ENCODE data around the gene DDX46. TPM values are rescaled to one million over a fixed set of nuclear protein-coding genes. Genes with fewer than 3 reads are reported as not detected.
"Not testable (repeated sequence)": the region's sequence is repeated elsewhere in the genome, so short reads cannot be mapped to it uniquely, and the experiment has no call there.

DDX46 gene
- total and polyA plus RNA-seq, 7 experiments from 2014 or later = 18.0 to 72.5 (median 55.7) TPM

DNA sequence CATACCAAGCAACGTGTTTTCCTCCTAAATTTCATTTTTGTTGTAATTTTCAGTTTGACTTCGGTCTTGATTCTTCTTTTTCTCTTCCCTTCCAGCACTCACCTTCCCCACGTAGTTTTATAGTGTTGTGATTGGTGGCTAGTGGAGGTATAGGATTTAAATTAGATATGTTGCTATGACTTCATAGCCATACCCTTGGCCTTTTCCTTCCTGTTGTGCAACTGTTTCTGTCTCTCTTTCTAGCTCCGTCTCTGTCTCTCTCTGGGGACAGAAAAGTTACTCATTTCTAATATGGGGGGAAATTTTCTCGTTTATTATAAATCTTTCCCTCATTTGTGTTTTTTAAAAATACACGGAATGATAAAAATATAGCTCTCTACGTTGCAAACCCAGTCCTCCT lies 66.6 kb downstream of the DDX46 start:
- Mint-ChIP-seq H3K27me3 (no peaks in the 10 kb centered on the region), H3K4me1 (peaks cover 0 to 2% (median 0%) of the 10 kb centered on the region in 7 donors), H3K36me3 (peaks cover 0 to 25% (median 6%) of the 10 kb centered on the region in 5 donors), H3K9me3 (no peaks in the 10 kb centered on the region), H3K27ac (peak overlapping the region in 3 of 9 donors; percentile 1 to 26 (median 8)), H3K4me3 (no peak overlapping the region)
- H3K4me1 ChIP-seq (ENCODE audit: control insufficient read depth in 2 of 2, insufficient read depth in 2 of 2, low read length in 2 of 2) = no peaks in the 10 kb centered on the region
- H3K27me3 ChIP-seq (ENCODE audit: control insufficient read depth in 2 of 2, insufficient read depth in 2 of 2, low read length in 2 of 2) = no peaks in the 10 kb centered on the region
- DNase-seq = no peak
- ChIA-PET CTCF (interaction anchor here (0.7 kb wide), 1 partner anchor 145 kb away, joined by 3 read pairs; no protein-coding TSS in a partner anchor), POLR2A (no interaction called here)
- peaks cover 7 to 48% (median 15%) of the 10 kb centered on the region in 3 experiments for H3K36me3 ChIP-seq (ENCODE audit: control insufficient read depth in 2 of 3, insufficient read depth in 3 of 3, low read length in 3 of 3)
- no peaks in the 10 kb centered on the region for H3K9me3 ChIP-seq (ENCODE audit: control insufficient read depth in 2 of 3, low read length in 3 of 3)
- no peak overlapping the region for H3K4me3 ChIP-seq (ENCODE audit: low read length)
- no peak overlapping the region for H3K27ac ChIP-seq (ENCODE audit: low read depth, low read length)
- no peak for ATAC-seq
- intact Hi-C loops (cut with micrococcal nuclease) = no loop called here

DNA sequence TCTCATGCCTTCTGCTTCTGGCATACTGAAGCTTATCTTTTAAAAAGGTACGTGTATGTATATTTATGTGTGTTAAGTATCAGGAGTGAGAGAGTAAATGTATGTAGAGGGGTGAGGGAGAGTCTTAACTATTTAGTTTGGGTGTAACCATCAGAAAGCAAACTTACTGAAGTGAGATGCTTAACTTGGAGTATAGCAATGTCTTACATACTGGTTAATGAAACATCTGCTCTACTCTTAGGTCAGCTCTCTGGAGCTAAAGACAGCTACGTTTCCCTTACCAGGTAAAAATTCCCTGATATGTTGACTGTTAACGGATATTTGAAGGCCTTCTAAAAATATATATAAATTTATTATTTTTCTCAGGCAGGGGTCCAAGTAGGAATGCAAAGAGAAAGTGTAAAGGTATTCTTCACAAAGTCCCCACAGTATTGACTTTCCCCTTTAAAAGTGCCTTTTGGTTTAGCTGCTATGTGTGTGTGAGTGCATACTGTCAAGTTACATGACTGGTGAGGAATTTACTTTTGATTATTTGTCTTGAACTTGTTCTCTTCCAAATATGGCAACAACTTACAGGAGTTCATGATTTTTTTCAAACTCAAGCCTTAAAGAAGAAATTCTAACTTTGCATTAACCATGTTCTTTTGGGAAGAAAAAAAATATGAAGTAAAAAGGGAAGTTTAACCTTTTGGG lies 74.9 kb downstream of the DDX46 start:
- Mint-ChIP-seq H3K4me1 (no peaks in the 10 kb centered on the region), H3K36me3 (peaks cover 0 to 18% (median 2%) of the 10 kb centered on the region in 5 donors), H3K27me3 (no peaks in the 10 kb centered on the region), H3K27ac (peak overlapping the region in 2 of 9 donors; percentile 28 to 40), H3K4me3 (no peak overlapping the region), H3K9me3 (no peaks in the 10 kb centered on the region)
- DNase-seq (no peak), ATAC-seq (no peak)
- ChIA-PET CTCF (no interaction called here), POLR2A (interaction anchor here (1.8 kb wide), 1 partner anchor 12 kb away, joined by 5 read pairs; the partner anchor contains the start of gene C5orf24)
- Histone ChIP-seq H3K9me3 (ENCODE audit: control insufficient read depth in 2 of 3, low read length in 3 of 3) (no peaks in the 10 kb centered on the region), H3K27me3 (ENCODE audit: control insufficient read depth in 2 of 2, insufficient read depth in 2 of 2, low read length in 2 of 2) (no peaks in the 10 kb centered on the region), H3K36me3 (ENCODE audit: control insufficient read depth in 2 of 3, insufficient read depth in 3 of 3, low read length in 3 of 3) (peaks cover 0 to 4% (median 0%) of the 10 kb centered on the region in 3 experiments), H3K4me3 (ENCODE audit: low read length) (no peak overlapping the region), H3K27ac (ENCODE audit: low read depth, low read length) (no peak overlapping the region), H3K4me1 (ENCODE audit: control insufficient read depth in 2 of 2, insufficient read depth in 2 of 2, low read length in 2 of 2) (no peaks in the 10 kb centered on the region)
- intact Hi-C loops (cut with micrococcal nuclease) = no loop called here

DNA sequence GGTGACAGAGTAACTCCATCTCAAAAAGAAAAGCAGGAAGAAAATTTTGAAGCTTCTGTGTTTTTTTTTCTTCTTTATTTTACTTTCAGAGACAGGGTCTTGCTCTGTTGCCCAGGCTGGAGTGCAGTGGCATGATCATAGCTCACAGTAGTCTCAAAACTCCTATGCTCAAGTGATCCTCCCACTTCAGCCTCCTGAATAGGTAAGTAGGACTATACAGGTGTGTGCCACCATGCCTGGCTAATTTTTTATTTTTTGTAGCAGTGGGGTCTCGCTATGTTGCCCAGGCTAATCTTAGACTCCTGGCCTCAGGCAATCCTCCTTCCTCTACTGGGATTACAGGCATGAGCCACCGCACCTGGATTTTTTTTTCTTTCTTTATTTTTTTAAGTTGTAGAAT lies 77.0 kb downstream of the DDX46 start:
- Histone ChIP-seq H3K27ac (ENCODE audit: low read depth, low read length) (no peak overlapping the region), H3K36me3 (ENCODE audit: control insufficient read depth in 2 of 3, insufficient read depth in 3 of 3, low read length in 3 of 3) (peaks cover 0 to 4% (median 0%) of the 10 kb centered on the region in 3 experiments), H3K9me3 (ENCODE audit: control insufficient read depth in 2 of 3, low read length in 3 of 3) (no peaks in the 10 kb centered on the region), H3K4me1 (ENCODE audit: control insufficient read depth in 2 of 2, insufficient read depth in 2 of 2, low read length in 2 of 2) (no peaks in the 10 kb centered on the region), H3K27me3 (ENCODE audit: control insufficient read depth in 2 of 2, insufficient read depth in 2 of 2, low read length in 2 of 2) (no peaks in the 10 kb centered on the region), H3K4me3 (ENCODE audit: low read length) (no peak overlapping the region)
- ATAC-seq (no peak), DNase-seq (no peak)
- Mint-ChIP-seq H3K27me3 (no peaks in the 10 kb centered on the region), H3K36me3 (peaks cover 0 to 20% (median 5%) of the 10 kb centered on the region in 5 donors), H3K4me3 (no peak overlapping the region), H3K9me3 (peaks cover 0 to 1% (median 0%) of the 10 kb centered on the region in 11 donors), H3K27ac (no peak overlapping the region), H3K4me1 (no peaks in the 10 kb centered on the region)
- intact Hi-C loops (cut with micrococcal nuclease) = no loop called here
- POLR2A ChIA-PET = interaction anchor here (0.6 kb wide), 1 partner anchor 16 kb away, joined by 3 read pairs; no protein-coding TSS in a partner anchor
- CTCF ChIA-PET = interaction anchor here (0.6 kb wide), 1 partner anchor 752 kb away, joined by 3 read pairs; no protein-coding TSS in a partner anchor

DNA sequence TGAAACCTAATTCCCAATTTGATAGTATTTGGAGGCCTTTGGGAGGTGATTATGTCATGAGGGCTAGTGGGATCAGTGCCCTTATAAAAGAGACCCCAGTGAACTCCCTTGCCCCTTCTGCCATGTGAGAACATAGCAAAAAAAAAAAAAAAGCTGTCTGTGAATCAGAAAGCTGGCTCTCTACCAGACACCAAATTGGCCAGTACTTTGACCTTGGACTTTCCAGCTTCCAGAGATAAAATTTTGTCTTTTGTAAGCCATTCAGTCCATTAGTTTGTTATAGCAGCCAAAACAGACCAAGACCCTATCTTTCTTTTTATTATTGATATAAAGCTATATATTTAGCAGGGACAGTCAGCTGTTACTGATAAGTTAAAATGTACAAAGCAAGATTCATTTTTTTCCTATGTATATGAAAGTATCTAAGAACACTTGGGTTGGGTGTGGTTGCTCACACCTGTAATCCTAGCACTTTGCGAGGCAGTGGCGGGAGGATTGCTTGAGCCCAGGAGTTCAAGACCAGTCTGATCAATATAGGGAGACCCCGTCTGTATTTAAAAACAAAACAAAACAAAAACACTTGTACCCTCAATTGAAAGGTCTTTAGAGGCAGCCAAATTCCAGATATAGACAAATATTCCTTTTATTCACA lies 79.1 kb downstream of the DDX46 start:
- H3K4me1 ChIP-seq (ENCODE audit: control insufficient read depth in 2 of 2, insufficient read depth in 2 of 2, low read length in 2 of 2) = no peaks in the 10 kb centered on the region
- Mint-ChIP-seq H3K9me3 (peaks cover 0 to 1% (median 0%) of the 10 kb centered on the region in 11 donors), H3K27me3 (no peaks in the 10 kb centered on the region), H3K27ac (no peak overlapping the region), H3K36me3 (peaks cover 0 to 19% (median 5%) of the 10 kb centered on the region in 5 donors), H3K4me3 (no peak overlapping the region), H3K4me1 (peaks cover 0 to 2% (median 0%) of the 10 kb centered on the region in 7 donors)
- ATAC-seq = no peak
- ChIA-PET POLR2A (no interaction called here), CTCF (interaction anchor here (0.6 kb wide), 1 partner anchor 65 kb away, joined by 4 read pairs; no protein-coding TSS in a partner anchor)
- no peaks in the 10 kb centered on the region for H3K27me3 ChIP-seq (ENCODE audit: control insufficient read depth in 2 of 2, insufficient read depth in 2 of 2, low read length in 2 of 2)
- no peaks in the 10 kb centered on the region for H3K9me3 ChIP-seq (ENCODE audit: control insufficient read depth in 2 of 3, low read length in 3 of 3)
- H3K27ac ChIP-seq (ENCODE audit: low read depth, low read length) = no peak overlapping the region
- intact Hi-C loops (cut with micrococcal nuclease) = no loop called here
- no peak overlapping the region for H3K4me3 ChIP-seq (ENCODE audit: low read length)
- peaks cover 0 to 6% (median 0%) of the 10 kb centered on the region in 3 experiments for H3K36me3 ChIP-seq (ENCODE audit: control insufficient read depth in 2 of 3, insufficient read depth in 3 of 3, low read length in 3 of 3)
- no peak for DNase-seq

DNA sequence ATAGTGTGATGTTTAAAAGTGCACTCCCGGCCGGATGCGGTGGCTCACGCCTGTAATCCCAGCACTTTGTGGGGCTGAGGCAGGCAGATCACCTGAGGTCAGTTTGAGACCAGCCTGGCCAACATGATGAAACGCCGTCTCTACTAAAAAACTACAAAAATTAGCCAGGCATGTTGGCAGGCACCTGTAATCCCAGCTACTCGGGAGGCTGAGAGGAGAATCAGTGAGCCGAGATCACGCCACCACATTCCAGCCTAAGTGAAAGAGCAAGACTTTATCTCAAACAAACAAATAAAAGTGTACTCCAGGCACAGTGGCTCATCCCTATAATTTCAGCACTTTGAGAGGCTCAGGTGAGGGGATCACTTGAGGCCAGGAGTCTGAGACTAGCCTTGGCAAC lies 79.8 kb downstream of the DDX46 start:
- CTCF ChIA-PET; H3K9me3 ChIP-seq (ENCODE audit: control insufficient read depth in 2 of 3, low read length in 3 of 3); H3K27me3 Mint-ChIP-seq; H3K4me3 Mint-ChIP-seq; H3K9me3 Mint-ChIP-seq; intact Hi-C loops (cut with micrococcal nuclease); H3K36me3 ChIP-seq (ENCODE audit: control insufficient read depth in 2 of 3, insufficient read depth in 3 of 3, low read length in 3 of 3); H3K27me3 ChIP-seq (ENCODE audit: control insufficient read depth in 2 of 2, insufficient read depth in 2 of 2, low read length in 2 of 2); H3K4me1 ChIP-seq (ENCODE audit: control insufficient read depth in 2 of 2, insufficient read depth in 2 of 2, low read length in 2 of 2); ATAC-seq; H3K27ac ChIP-seq (ENCODE audit: low read depth, low read length); H3K27ac Mint-ChIP-seq; H3K4me1 Mint-ChIP-seq; H3K4me3 ChIP-seq (ENCODE audit: low read length); DNase-seq: not testable (repeated sequence)
- H3K36me3 Mint-ChIP-seq = peaks cover 0 to 14% (median 5%) of the 10 kb centered on the region in 5 donors
- POLR2A ChIA-PET = interaction anchor here (1.2 kb wide), 1 partner anchor 9 kb away, joined by 3 read pairs; no protein-coding TSS in a partner anchor

DNA sequence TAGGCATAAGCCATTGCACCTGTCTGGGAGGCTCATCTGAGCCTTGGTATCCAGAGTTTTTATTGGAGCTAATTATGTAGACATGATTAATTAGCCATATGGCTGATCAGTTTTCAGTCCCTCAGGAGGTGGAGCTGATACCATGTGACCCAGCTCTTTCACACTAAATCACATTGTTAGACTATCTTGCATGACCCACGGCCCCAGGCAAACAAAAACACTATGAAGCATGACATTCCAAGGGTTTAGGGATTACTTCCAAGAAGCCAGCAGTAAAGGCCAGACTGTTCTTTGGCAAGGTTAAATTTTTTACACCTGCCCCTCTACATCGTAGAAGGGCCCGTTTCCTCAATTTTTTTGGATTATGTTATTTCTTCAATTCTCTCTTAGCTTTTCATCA lies 82.2 kb downstream of the DDX46 start:
- intact Hi-C loops (cut with micrococcal nuclease) = loop anchor here in 1 of 2 donors (10.0 kb wide), 1 partner anchor 836 kb away; the partner anchor contains the start of gene VDAC1
- ATAC-seq (no peak), DNase-seq (no peak)
- POLR2A ChIA-PET = no interaction called here
- Mint-ChIP-seq H3K36me3 (peaks cover 0 to 14% (median 5%) of the 10 kb centered on the region in 5 donors), H3K4me3 (no peak overlapping the region), H3K27ac (peak overlapping the region in 1 of 9 donors; percentile 32), H3K27me3 (no peaks in the 10 kb centered on the region), H3K9me3 (peaks cover 0 to 1% (median 0%) of the 10 kb centered on the region in 11 donors), H3K4me1 (peaks cover 4 to 12% (median 9%) of the 10 kb centered on the region in 7 donors)
- peaks cover 5 to 6% of the 10 kb centered on the region in 2 donors for H3K4me1 ChIP-seq (ENCODE audit: control insufficient read depth in 2 of 2, insufficient read depth in 2 of 2, low read length in 2 of 2)
- H3K4me3 ChIP-seq (ENCODE audit: low read length) = no peak overlapping the region
- H3K27ac ChIP-seq (ENCODE audit: low read depth, low read length) = no peak overlapping the region
- H3K9me3 ChIP-seq (ENCODE audit: control insufficient read depth in 2 of 3, low read length in 3 of 3) = no peaks in the 10 kb centered on the region
- peaks cover 0 to 6% (median 0%) of the 10 kb centered on the region in 3 experiments for H3K36me3 ChIP-seq (ENCODE audit: control insufficient read depth in 2 of 3, insufficient read depth in 3 of 3, low read length in 3 of 3)
- CTCF ChIA-PET = interaction anchor here (0.6 kb wide), 1 partner anchor 1617 kb away, joined by 3 read pairs; no protein-coding TSS in a partner anchor
- H3K27me3 ChIP-seq (ENCODE audit: control insufficient read depth in 2 of 2, insufficient read depth in 2 of 2, low read length in 2 of 2) = no peaks in the 10 kb centered on the region
